WERI-Rb-1 (cell line): ENCODE data around the gene TREML1.

Experiments used
- DNase-seq: peaks from one replicate; pipeline ENCODE4 v3.0.0-alpha.2; 2020
- H3K27ac ChIP-seq: fragments of 250-450 bp; sonication (Bioruptor Pico); 2 replicates; pipeline ENCODE4 v1.5.1; 2020; ENCODE audit warnings: mild to moderate bottlenecking, moderate library complexity
- H3K27me3 ChIP-seq: fragments of 250-450 bp; sonication (Bioruptor Pico); 2 replicates; pipeline ENCODE4 v1.5.1; 2021; ENCODE audit warnings: mild to moderate bottlenecking, low read depth, moderate library complexity; ENCODE audit not compliant: insufficient read depth, severe bottlenecking
- H3K36me3 ChIP-seq: fragments of 250-450 bp; sonication (Bioruptor Pico); 2 replicates; pipeline ENCODE4 v1.5.1; 2020; ENCODE audit warnings: mild to moderate bottlenecking, moderate library complexity
- H3K4me3 ChIP-seq: 2 replicates; pipeline ENCODE4 v1.5.1; 2011; ENCODE audit warnings: low read depth, mild to moderate bottlenecking, control low read depth, low read length
- H3K9me3 ChIP-seq: fragments of 250-450 bp; sonication (Bioruptor Pico); 2 replicates; pipeline ENCODE4 v1.5.1; 2021; ENCODE audit warnings: mild to moderate bottlenecking, moderate library complexity; ENCODE audit not compliant: severe bottlenecking
- CTCF ChIP-seq: IDR thresholded peaks from 2 replicates; pipeline ENCODE4 v1.5.1; 2011; ENCODE audit warnings: low read depth, mild to moderate bottlenecking, control low read depth, inconsistent platforms, low read length

Gene TREML1

GRCh38 chr6:41176189-41176588 is 22.0 kb upstream of the TREML1 start:
- H3K27me3 ChIP-seq, result no peaks in the 10 kb centered on the region
- H3K4me3 ChIP-seq, result no peak overlapping the region
- H3K9me3 ChIP-seq, result no peaks in the 10 kb centered on the region
- TF ChIP-seq CTCF, result no peak
- no peaks in the 10 kb centered on the region for H3K36me3 ChIP-seq
- no peak overlapping the region for H3K27ac ChIP-seq
- no peak for DNase-seq

- no peak overlapping the region for H3K27ac ChIP-seq
- DNase-seq, result no peak
- H3K36me3 ChIP-seq, result no peaks in the 10 kb centered on the region
- H3K4me3 ChIP-seq, result no peak overlapping the region
- no peaks in the 10 kb centered on the region for H3K27me3 ChIP-seq
- TF ChIP-seq CTCF, result no peak
- H3K9me3 ChIP-seq, result no peaks in the 10 kb centered on the region
Measured at GRCh38 chr6:41175084-41175483, 20.9 kb upstream of the TREML1 start.

- DNase-seq, result no peak
- no peaks in the 10 kb centered on the region for H3K9me3 ChIP-seq
- no peaks in the 10 kb centered on the region for H3K27me3 ChIP-seq
- no peak overlapping the region for H3K4me3 ChIP-seq
- TF ChIP-seq CTCF, result no peak
- H3K27ac ChIP-seq, result no peak overlapping the region
- H3K36me3 ChIP-seq, result no peaks in the 10 kb centered on the region
Measured at GRCh38 chr6:41174610-41175009, 20.5 kb upstream of the TREML1 start.

- Histone ChIP-seq H3K27ac (no peak overlapping the region), H3K27me3 (no peaks in the 10 kb centered on the region), H3K4me3 (no peak overlapping the region), H3K9me3 (no peaks in the 10 kb centered on the region), H3K36me3 (no peaks in the 10 kb centered on the region)
- peak; percentile 3 for DNase-seq
- TF ChIP-seq CTCF, result no peak
Measured at GRCh38 chr6:41171908-41172307, 17.8 kb upstream of the TREML1 start.

- no peak overlapping the region for H3K4me3 ChIP-seq
- H3K27me3 ChIP-seq, result no peaks in the 10 kb centered on the region
- peak; percentile 2 for DNase-seq
- no peak for TF ChIP-seq CTCF
- no peak overlapping the region for H3K27ac ChIP-seq
- H3K36me3 ChIP-seq, result no peaks in the 10 kb centered on the region
- no peaks in the 10 kb centered on the region for H3K9me3 ChIP-seq
Measured at GRCh38 chr6:41170547-41171160, 16.5 kb upstream of the TREML1 start.
